Activated naive CD8-positive, alpha-beta T cell treated with anti-CD3 and anti-CD28 coated beads, Interleukin-2, amount 50 U/mL, for 24 hours (primary cell): Measurements from ENCODE around the gene TRIM68.

Experiments
- ATAC-seq: fragments of 150-1000 bp; cut with Tn5 transposase; one replicate; pipeline ENCODE4 v1.10.0; 2021
- DNase-seq: peaks from one replicate; pipeline ENCODE4 v3.0.0; 2021
- H3K27ac Mint-ChIP-seq: one replicate; pipeline ENCODE4 v1.8.0; 2021; ENCODE audit warnings: mild to moderate bottlenecking, mixed read lengths
- H3K27me3 Mint-ChIP-seq: one replicate; pipeline ENCODE4 v1.8.0; 2021; ENCODE audit warnings: mixed read lengths
- H3K36me3 Mint-ChIP-seq: one replicate; pipeline ENCODE4 v1.8.0; 2021; ENCODE audit warnings: low read depth, mixed read lengths
- H3K4me1 Mint-ChIP-seq: one replicate; pipeline ENCODE4 v1.8.0; 2021; ENCODE audit warnings: mixed read lengths
- H3K4me3 Mint-ChIP-seq: one replicate; pipeline ENCODE4 v1.8.0; 2021; ENCODE audit warnings: mild to moderate bottlenecking, moderate library complexity, mixed read lengths
- H3K9me3 Mint-ChIP-seq: one replicate; pipeline ENCODE4 v1.8.0; 2021; ENCODE audit warnings: mixed read lengths

The TRIM68 gene

DNA sequence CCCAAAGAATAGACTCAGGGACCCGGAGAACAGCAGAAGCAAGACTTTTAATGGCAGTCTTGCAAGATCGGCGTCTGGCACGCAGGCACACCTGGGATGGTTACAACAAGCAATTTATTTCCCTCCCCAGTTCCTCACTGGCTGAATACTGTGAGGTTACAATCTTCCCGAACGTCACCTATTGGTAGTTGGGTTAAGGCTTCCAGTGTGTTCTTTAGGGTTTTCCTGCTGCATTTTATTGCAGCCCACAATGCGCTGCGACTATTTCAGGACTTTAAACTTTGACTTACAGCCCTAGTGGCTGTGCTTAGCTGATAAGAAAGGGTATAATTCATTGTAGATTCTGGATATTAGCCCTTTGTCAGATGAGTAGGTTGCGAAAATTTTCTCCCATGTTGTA, 11.5 kb upstream of the TRIM68 start:
- DNase-seq (no peak), ATAC-seq (no peak)
- Mint-ChIP-seq H3K36me3 (no peaks in the 10 kb centered on the region), H3K9me3 (no peaks in the 10 kb centered on the region), H3K4me3 (no peak overlapping the region), H3K27ac (no peak overlapping the region), H3K27me3 (peaks cover 17% of the 10 kb centered on the region), H3K4me1 (no peaks in the 10 kb centered on the region)

DNA sequence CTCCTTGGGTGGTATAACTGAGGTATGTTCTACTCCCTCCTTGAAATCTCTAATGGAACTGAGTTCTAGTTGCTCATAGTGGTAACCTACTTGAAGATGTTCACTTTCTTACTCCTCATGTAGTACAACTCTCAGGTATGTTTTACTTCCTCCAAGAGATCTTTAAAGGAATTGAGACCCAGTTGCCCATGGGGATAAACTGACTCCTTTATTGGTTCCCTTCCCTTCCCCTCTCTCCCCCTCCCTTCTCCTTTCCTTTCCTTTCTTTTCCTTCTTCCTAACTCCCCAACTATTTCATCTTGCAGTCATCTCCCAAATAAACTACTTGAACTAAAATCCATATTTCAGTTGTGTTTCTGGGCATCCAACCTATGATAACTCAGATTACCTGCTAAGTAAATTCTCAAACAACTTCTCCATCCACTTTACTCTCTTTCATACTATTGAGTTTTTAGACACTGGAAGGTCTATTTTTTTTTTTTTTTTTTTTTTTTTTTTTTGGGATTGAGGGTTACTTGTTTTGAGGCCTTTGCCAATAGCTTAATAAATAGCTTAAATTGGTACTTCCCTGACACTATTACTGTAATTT, 7.9 kb upstream of the TRIM68 start:
- Mint-ChIP-seq H3K9me3 (no peaks in the 10 kb centered on the region), H3K27me3 (peaks cover 17% of the 10 kb centered on the region), H3K36me3 (no peaks in the 10 kb centered on the region), H3K27ac (no peak overlapping the region), H3K4me3 (no peak overlapping the region), H3K4me1 (no peaks in the 10 kb centered on the region)
- ATAC-seq: no peak
- DNase-seq: no peak

DNA sequence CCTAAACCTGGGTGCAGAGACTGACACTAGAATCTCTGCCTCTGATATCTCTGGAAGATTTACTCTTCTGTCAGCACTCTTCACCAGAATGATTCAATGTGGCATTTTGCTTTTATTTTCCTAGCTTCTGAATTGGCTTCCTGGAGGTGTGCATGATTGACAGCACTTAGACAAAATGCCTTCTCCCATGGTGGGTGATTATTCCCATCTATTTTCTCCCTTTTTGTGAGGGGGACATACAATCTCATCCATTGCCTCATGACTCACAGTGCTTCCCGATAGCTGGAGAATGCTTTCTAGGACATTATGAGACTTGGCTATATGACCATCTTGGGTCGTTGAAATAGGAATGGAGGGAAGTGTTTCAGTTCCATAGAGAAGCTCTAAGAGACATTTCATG, 4.0 kb upstream of the TRIM68 start:
- no peak overlapping the region for H3K4me3 Mint-ChIP-seq
- peaks cover 9% of the 10 kb centered on the region for H3K27me3 Mint-ChIP-seq
- no peak overlapping the region for H3K27ac Mint-ChIP-seq
- peaks cover 5% of the 10 kb centered on the region for H3K9me3 Mint-ChIP-seq
- ATAC-seq (no peak), DNase-seq (no peak)
- no peaks in the 10 kb centered on the region for H3K36me3 Mint-ChIP-seq
- peaks cover 30% of the 10 kb centered on the region for H3K4me1 Mint-ChIP-seq

DNA sequence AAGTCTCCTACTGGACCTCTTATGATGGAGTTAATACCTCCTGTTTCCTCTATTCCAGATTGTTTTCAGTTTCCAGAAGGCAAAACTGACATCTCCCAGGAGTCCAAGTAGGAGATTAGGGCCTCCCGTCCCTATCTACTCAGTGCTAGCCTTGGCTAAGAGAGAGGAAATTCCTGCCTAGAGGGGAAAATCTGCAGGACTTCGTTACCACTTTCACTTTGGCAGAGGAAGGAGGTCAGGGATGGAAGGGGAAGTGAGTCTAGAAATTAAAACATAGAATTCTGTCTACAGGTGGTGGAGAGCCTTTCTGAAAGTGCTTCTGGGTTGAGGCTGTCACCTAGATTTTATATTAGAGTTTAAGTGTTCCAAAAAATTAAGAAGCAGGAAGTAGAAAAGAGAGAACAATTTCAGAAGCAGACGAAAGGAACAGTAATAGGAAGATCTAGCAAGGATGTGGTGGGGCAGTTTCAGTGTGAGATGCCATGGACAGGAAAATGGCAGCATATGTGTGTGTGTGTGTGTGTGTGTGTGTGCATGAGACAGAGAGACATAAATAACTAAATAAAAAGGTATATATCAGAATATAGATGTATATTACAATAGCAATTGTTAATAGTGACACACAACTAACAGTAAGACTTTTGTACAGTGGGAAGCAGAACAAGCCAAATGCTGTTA, 2.4 kb upstream of the TRIM68 start:
- peak overlapping the region; percentile 50 for H3K27ac Mint-ChIP-seq
- H3K27me3 Mint-ChIP-seq: peaks cover 4% of the 10 kb centered on the region
- DNase-seq (no peak), ATAC-seq (no peak)
- peaks cover 5% of the 10 kb centered on the region for H3K9me3 Mint-ChIP-seq
- H3K36me3 Mint-ChIP-seq: no peaks in the 10 kb centered on the region
- peaks cover 39% of the 10 kb centered on the region for H3K4me1 Mint-ChIP-seq
- peak overlapping the region; percentile 61 for H3K4me3 Mint-ChIP-seq

GRCh38 chr11:4607096-4607495, 935 bp downstream of the TRIM68 start:
- H3K9me3 Mint-ChIP-seq: peaks cover 5% of the 10 kb centered on the region
- H3K4me1 Mint-ChIP-seq: peaks cover 39% of the 10 kb centered on the region
- peak overlapping the region; percentile 93 for H3K4me3 Mint-ChIP-seq
- DNase-seq (no peak), ATAC-seq (no peak)
- peak overlapping the region; percentile 77 for H3K27ac Mint-ChIP-seq
- H3K27me3 Mint-ChIP-seq: no peaks in the 10 kb centered on the region
- H3K36me3 Mint-ChIP-seq: peaks cover 12% of the 10 kb centered on the region

GRCh38 chr11:4606231-4607015, 1.6 kb downstream of the TRIM68 start:
- Mint-ChIP-seq H3K9me3 (peaks cover 5% of the 10 kb centered on the region), H3K27ac (no peak overlapping the region), H3K4me3 (peak overlapping the region; percentile 93), H3K27me3 (no peaks in the 10 kb centered on the region), H3K36me3 (peaks cover 16% of the 10 kb centered on the region), H3K4me1 (peaks cover 39% of the 10 kb centered on the region)
- ATAC-seq (no peak), DNase-seq (no peak)

GRCh38 chr11:4605057-4605456, 3.0 kb downstream of the TRIM68 start:
- Mint-ChIP-seq H3K4me1 (peaks cover 33% of the 10 kb centered on the region), H3K36me3 (peaks cover 20% of the 10 kb centered on the region), H3K27me3 (no peaks in the 10 kb centered on the region), H3K27ac (no peak overlapping the region), H3K9me3 (peaks cover 5% of the 10 kb centered on the region), H3K4me3 (no peak overlapping the region)
- DNase-seq (no peak), ATAC-seq (no peak)

GRCh38 chr11:4593739-4594138, 14.3 kb downstream of the TRIM68 start, which contains the start of gene OR52I1:
TSS of gene OR52I1 (plus strand) at chr11:4594039. CDS start at chr11:4594039, 0 bp downstream.
- no peaks in the 10 kb centered on the region for H3K9me3 Mint-ChIP-seq
- no peak within 1 kb of the TSS for H3K4me3 Mint-ChIP-seq
- H3K27me3 Mint-ChIP-seq: no peaks in the 10 kb centered on the region
- H3K36me3 Mint-ChIP-seq: peaks cover 8% of the 10 kb centered on the region
- H3K27ac Mint-ChIP-seq: no peak within 1 kb of the TSS
- DNase-seq (no peak), ATAC-seq (no peak)
- H3K4me1 Mint-ChIP-seq: no peaks in the 10 kb centered on the region

GRCh38 chr11:4589017-4589416, 19.0 kb downstream of the TRIM68 start:
- H3K4me1 Mint-ChIP-seq: peaks cover 2% of the 10 kb centered on the region
- peaks cover 4% of the 10 kb centered on the region for H3K27me3 Mint-ChIP-seq
- no peak overlapping the region for H3K4me3 Mint-ChIP-seq
- no peaks in the 10 kb centered on the region for H3K36me3 Mint-ChIP-seq
- no peak for ATAC-seq
- no peak overlapping the region for H3K27ac Mint-ChIP-seq
- DNase-seq: no peak
- H3K9me3 Mint-ChIP-seq: no peaks in the 10 kb centered on the region

- no peaks in the 10 kb centered on the region for H3K4me1 Mint-ChIP-seq
- peaks cover 13% of the 10 kb centered on the region for H3K27me3 Mint-ChIP-seq
- no peak within 1 kb of the TSS for H3K27ac Mint-ChIP-seq
- no peak for ATAC-seq
- no peaks in the 10 kb centered on the region for H3K36me3 Mint-ChIP-seq
- DNase-seq: no peak
- no peaks in the 10 kb centered on the region for H3K9me3 Mint-ChIP-seq
- H3K4me3 Mint-ChIP-seq: no peak within 1 kb of the TSS
Observed at GRCh38 chr11:4581443-4581842, 26.6 kb downstream of the TRIM68 start, which contains the start of gene OR52I2. TSS of gene OR52I2 (plus strand) at chr11:4581743.

DNA sequence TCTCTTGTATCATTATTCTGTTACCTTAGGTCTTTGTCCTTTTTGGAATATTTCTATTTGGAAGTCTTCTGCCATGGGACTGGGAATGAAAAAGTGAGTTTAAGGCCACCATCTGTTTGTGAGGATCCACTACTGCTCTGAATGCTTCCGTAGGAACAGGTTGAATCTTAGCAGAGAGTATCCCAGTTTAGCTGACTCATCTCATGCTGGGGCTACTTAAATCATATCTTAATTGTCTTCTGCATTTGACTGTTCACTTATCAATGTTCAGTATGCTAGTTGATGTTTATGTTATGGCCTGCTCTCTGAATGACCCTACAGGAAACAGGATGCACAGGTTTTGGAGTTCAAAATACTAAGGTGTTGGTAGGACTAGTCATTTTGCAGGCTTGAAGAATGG, 27.9 kb downstream of the TRIM68 start:
- DNase-seq (no peak), ATAC-seq (no peak)
- Mint-ChIP-seq H3K27ac (no peak overlapping the region), H3K9me3 (no peaks in the 10 kb centered on the region), H3K27me3 (peaks cover 20% of the 10 kb centered on the region), H3K36me3 (no peaks in the 10 kb centered on the region), H3K4me1 (peaks cover 4% of the 10 kb centered on the region), H3K4me3 (no peak overlapping the region)

DNA sequence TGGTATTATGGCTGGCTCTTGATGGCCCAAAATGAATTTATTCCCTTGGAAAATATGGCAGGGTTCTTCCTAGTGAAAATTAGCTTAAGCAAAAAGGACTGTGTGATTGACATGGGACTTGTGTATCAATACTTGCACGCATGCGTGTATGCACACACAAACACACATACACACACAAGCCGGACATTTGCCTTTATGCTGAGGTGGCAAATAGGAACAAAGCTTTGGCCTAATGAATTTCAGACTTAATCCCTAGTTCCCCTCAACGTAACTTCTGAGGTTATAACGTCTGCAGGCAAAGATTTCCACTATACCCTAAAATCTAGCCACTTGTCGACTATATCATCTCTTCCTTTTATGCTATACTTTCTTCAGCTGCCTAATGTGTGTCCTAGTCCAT, 29.4 kb downstream of the TRIM68 start:
- DNase-seq (no peak), ATAC-seq (no peak)
- H3K27me3 Mint-ChIP-seq: peaks cover 23% of the 10 kb centered on the region
- peaks cover 4% of the 10 kb centered on the region for H3K4me1 Mint-ChIP-seq
- H3K36me3 Mint-ChIP-seq: no peaks in the 10 kb centered on the region
- no peak overlapping the region for H3K4me3 Mint-ChIP-seq
- H3K9me3 Mint-ChIP-seq: no peaks in the 10 kb centered on the region
- no peak overlapping the region for H3K27ac Mint-ChIP-seq

GRCh38 chr11:4577761-4578160, 30.3 kb downstream of the TRIM68 start:
- Mint-ChIP-seq H3K27me3 (peaks cover 22% of the 10 kb centered on the region), H3K9me3 (no peaks in the 10 kb centered on the region), H3K4me1 (peaks cover 4% of the 10 kb centered on the region), H3K4me3 (no peak overlapping the region), H3K36me3 (no peaks in the 10 kb centered on the region), H3K27ac (no peak overlapping the region)
- DNase-seq: no peak
- ATAC-seq: no peak

- peaks cover 4% of the 10 kb centered on the region for H3K4me1 Mint-ChIP-seq
- H3K9me3 Mint-ChIP-seq: no peaks in the 10 kb centered on the region
- ATAC-seq: no peak
- no peaks in the 10 kb centered on the region for H3K36me3 Mint-ChIP-seq
- H3K27me3 Mint-ChIP-seq: peaks cover 19% of the 10 kb centered on the region
- H3K4me3 Mint-ChIP-seq: no peak overlapping the region
- DNase-seq: no peak
- no peak overlapping the region for H3K27ac Mint-ChIP-seq
Observed at GRCh38 chr11:4576880-4577279, 31.2 kb downstream of the TRIM68 start.

DNA sequence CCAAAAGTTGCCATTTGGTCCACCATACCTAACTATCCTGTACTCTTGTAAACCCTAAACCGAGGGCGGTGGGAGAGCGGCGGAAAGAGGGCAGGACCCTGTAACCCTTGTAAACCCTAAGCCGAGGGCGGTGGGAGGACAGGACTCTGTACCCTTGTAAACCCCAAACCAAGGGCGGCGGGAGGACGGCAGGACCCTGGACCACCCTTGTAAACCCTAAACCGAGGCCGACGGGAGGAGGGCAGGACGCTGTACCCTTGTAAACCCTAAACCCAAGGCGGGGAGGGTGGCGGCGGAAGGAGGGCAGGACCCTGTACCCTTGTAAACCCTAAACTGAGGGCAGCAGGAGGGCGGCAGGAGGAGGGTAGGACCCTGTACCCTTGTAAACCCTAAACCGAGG, 39.0 kb downstream of the TRIM68 start:
- Mint-ChIP-seq H3K4me3 (no peak overlapping the region), H3K4me1 (no peaks in the 10 kb centered on the region), H3K27me3 (peaks cover 2% of the 10 kb centered on the region), H3K36me3 (no peaks in the 10 kb centered on the region), H3K27ac (no peak overlapping the region), H3K9me3 (peaks cover 5% of the 10 kb centered on the region)
- no peak for DNase-seq
- ATAC-seq: no peak
